Amniotic epithelial cell (primary cell): ENCODE measurements around the gene FAM222A.
"Not testable (repeated sequence)": the region's sequence is repeated elsewhere in the genome, so short reads cannot be mapped to it uniquely, and the experiment has no call there.

ENCODE experiments used
- DNase-seq: peaks from one replicate; pipeline ENCODE4 v3.0.0-alpha.2; 2010; ENCODE audit warnings: low read depth

FAM222A gene

GRCh38 chr12:109693653-109694600, 19.7 kb upstream of the FAM222A start:
- DNase-seq = no peak

- DNase-seq = not testable (repeated sequence)
These were observed 19.0 kb upstream of the FAM222A start for GRCh38 chr12:109694629-109695028.

- DNase-seq = no peak
These were observed 18.2 kb upstream of the FAM222A start for GRCh38 chr12:109695416-109695815.

- no peak for DNase-seq
These were observed 17.6 kb upstream of the FAM222A start for GRCh38 chr12:109695961-109696461.

- no peak for DNase-seq
These were observed 16.9 kb upstream of the FAM222A start for GRCh38 chr12:109696485-109697269.

- no peak for DNase-seq
These were observed 16.4 kb upstream of the FAM222A start for GRCh38 chr12:109697270-109697553.

GRCh38 chr12:109697877-109698468, 15.7 kb upstream of the FAM222A start:
- no peak for DNase-seq

GRCh38 chr12:109698820-109699219, 14.8 kb upstream of the FAM222A start:
- DNase-seq = no peak

GRCh38 chr12:109701064-109701463, 12.6 kb upstream of the FAM222A start:
- no peak for DNase-seq

- no peak for DNase-seq
These were observed 11.3 kb upstream of the FAM222A start for GRCh38 chr12:109702111-109702841.

GRCh38 chr12:109703684-109704083, 9.9 kb upstream of the FAM222A start:
- no peak for DNase-seq

GRCh38 chr12:109704371-109705098, 9.1 kb upstream of the FAM222A start:
- DNase-seq = no peak

GRCh38 chr12:109705291-109705690, 8.3 kb upstream of the FAM222A start:
- DNase-seq = no peak

- no peak for DNase-seq
These were observed 7.3 kb upstream of the FAM222A start for GRCh38 chr12:109706398-109706746.

- DNase-seq = no peak
These were observed 6.7 kb upstream of the FAM222A start for GRCh38 chr12:109706747-109707469.

- no peak for DNase-seq
These were observed 6.2 kb upstream of the FAM222A start for GRCh38 chr12:109707470-109707821.

GRCh38 chr12:109708939-109709338, 4.7 kb upstream of the FAM222A start:
- DNase-seq = no peak

- DNase-seq = no peak
These were observed 4.1 kb upstream of the FAM222A start for GRCh38 chr12:109709401-109709991.

GRCh38 chr12:109710205-109710746, 3.3 kb upstream of the FAM222A start:
- no peak for DNase-seq
